HepG2 (cell line): Measurements from ENCODE around the gene ELP5. TPM values are rescaled to one million over a fixed set of nuclear protein-coding genes. Genes with fewer than 3 reads are reported as not detected.

Source experiments
- ATAC-seq: fragments of 200-7000 bp; cut with Tn5 transposase; 3 replicates; pipeline ENCODE4 v1.9.1; 2020; ENCODE audit warnings: mild to moderate bottlenecking, moderate library complexity
- BruUV-seq: library from RNA; stranded (reverse); fragments of 400-500 nt; replicated peaks from 2 replicates; lab custom pipeline; 2021; lab: Mats Ljungman, UMichigan
- CTCF ChIA-PET: fragments of 300-600 bp; formaldehyde crosslinking; extraction: SDS; loops from one replicate; lab custom pipeline; 2021; ENCODE audit warnings: low total read pairs, inconsistent platforms, low intra/inter-chr PET ratio; lab: Yijun Ruan, JAX
- POLR2A ChIA-PET: fragments of 350-600 bp; sonication (Branson Sonifier 250); formaldehyde crosslinking; loops from one replicate; lab custom pipeline; 2020; ENCODE audit warnings: antibody characterized with exemption, inconsistent platforms; lab: Yijun Ruan, JAX
- DNase-seq: peaks from one replicate; pipeline ENCODE4 v3.0.0-alpha.2; 2015; ENCODE audit warnings: low spot score
- FAIRE-seq: peaks from 3 replicates; lab custom pipeline; 2011; peaks lifted over from hg19 to GRCh38; lab: Jason Lieb, UNC
- H2AFZ ChIP-seq: one replicate; pipeline ENCODE4 v1.6.1; 2011; ENCODE audit warnings: low read length, inconsistent platforms
- H3K27ac ChIP-seq: fragments of 300-600 bp; 3 replicates; pipeline ENCODE4 v1.8.0; 2011; ENCODE audit warnings: mixed run types, mild to moderate bottlenecking, mixed read lengths, low read length, inconsistent platforms; ENCODE audit not compliant: insufficient read depth; ENCODE audit errors: extremely low read length
- H3K27me3 ChIP-seq, 2 experiments: fragments of 200-600 bp in 1 of 2; 2 replicates in 1 of 2; 3 replicates in 1 of 2; pipeline versions ENCODE4 v1.6.0 to v1.8.0; 2011; ENCODE audit warnings: low read length in 2 of 2, mild to moderate bottlenecking in 2 of 2, moderate library complexity in 2 of 2, inconsistent platforms in 1 of 2; ENCODE audit not compliant: insufficient read depth in 2 of 2, control insufficient read depth in 1 of 2
- H3K36me3 ChIP-seq, 2 experiments: fragments of 200-600 bp in 1 of 2; replicated peaks in 1 of 2; 2 replicates in 1 of 2; 3 replicates in 1 of 2; pipeline versions ENCODE4 v1.5.1 to v1.8.0; 2011; ENCODE audit warnings: low read length in 2 of 2, inconsistent platforms in 1 of 2; ENCODE audit not compliant: insufficient read depth in 2 of 2, control insufficient read depth in 1 of 2
- H3K4me1 ChIP-seq: 2 replicates; pipeline ENCODE4 v1.5.1; 2012; ENCODE audit warnings: low read length, inconsistent platforms; ENCODE audit not compliant: insufficient read depth
- H3K4me2 ChIP-seq: 2 replicates; pipeline ENCODE4 v1.6.0; 2011; ENCODE audit warnings: low read depth, low read length, inconsistent platforms
- H3K4me3 ChIP-seq, 3 experiments: fragments of 200-600 bp in 1 of 3; sonication (generic), shearing (Covaris generic) in 1 of 3; replicated peaks in 1 of 3; 2 replicates each; pipeline ENCODE4 v1.5.1; 2011 to 2016; ENCODE audit warnings: low read length in 3 of 3, inconsistent platforms in 2 of 3, low read depth in 2 of 3, mild to moderate bottlenecking in 2 of 3, control low read depth in 1 of 3, mixed read lengths in 1 of 3; ENCODE audit not compliant: insufficient read depth in 1 of 3
- H3K79me2 ChIP-seq: one replicate; pipeline ENCODE4 v1.6.1; 2011; ENCODE audit warnings: low read length, inconsistent platforms; ENCODE audit not compliant: insufficient read depth
- H3K9ac ChIP-seq: 2 replicates; pipeline ENCODE4 v1.6.0; 2011; ENCODE audit warnings: mild to moderate bottlenecking, low read depth, low read length, inconsistent platforms; ENCODE audit not compliant: insufficient read depth
- H3K9me3 ChIP-seq: 2 replicates; pipeline ENCODE4 v1.5.1; 2012; ENCODE audit warnings: mild to moderate bottlenecking, low read length
- H4K20me1 ChIP-seq: 2 replicates; pipeline ENCODE4 v1.6.0; 2011; ENCODE audit warnings: inconsistent platforms, mild to moderate bottlenecking, low read length, moderate library complexity; ENCODE audit not compliant: insufficient read depth
- AGO1 ChIP-seq: fragments of 200-400 bp; formaldehyde crosslinking; IDR thresholded peaks from 2 replicates; pipeline ENCODE4 v1.6.1; 2017; ENCODE audit warnings: mild to moderate bottlenecking, low read depth, low read length, moderate library complexity; ENCODE audit not compliant: poor library complexity, severe bottlenecking
- CBFB ChIP-seq: sonication (generic); formaldehyde crosslinking; IDR thresholded peaks from 2 replicates; pipeline ENCODE4 v1.4.0; 2020; ENCODE audit warnings: missing genetic modification reagents
- HNF4A ChIP-seq: sonication (generic); formaldehyde crosslinking; IDR thresholded peaks from 2 replicates; pipeline ENCODE4 v1.4.0; 2020; ENCODE audit warnings: missing genetic modification reagents
- KLF12 ChIP-seq: sonication (generic); formaldehyde crosslinking; IDR thresholded peaks from 2 replicates; pipeline ENCODE4 v1.4.0; 2020; ENCODE audit warnings: missing genetic modification reagents, borderline replicate concordance
- MAX ChIP-seq: IDR thresholded peaks from 2 replicates; pipeline ENCODE4 v1.6.1; 2012; ENCODE audit warnings: inconsistent platforms
- NFIC ChIP-seq: IDR thresholded peaks from 2 replicates; pipeline ENCODE4 v1.6.1; 2012; ENCODE audit warnings: mild to moderate bottlenecking, low read length, inconsistent platforms
- POLR2G ChIP-seq: fragments of 200-400 bp; formaldehyde crosslinking; IDR thresholded peaks from 2 replicates; pipeline ENCODE4 v1.6.1; 2018; ENCODE audit warnings: mild to moderate bottlenecking, low read depth, low read length, moderate library complexity
- RBM22 ChIP-seq: fragments of 200-400 bp; formaldehyde crosslinking; optimal IDR thresholded peaks from 2 replicates; pipeline ENCODE3; 2017; ENCODE audit warnings: mild to moderate bottlenecking, low read length, moderate library complexity
- SATB2 ChIP-seq: sonication (generic); formaldehyde crosslinking; IDR thresholded peaks from 2 replicates; pipeline ENCODE4 v1.5.0; 2020; ENCODE audit warnings: missing genetic modification reagents
- SMARCC2 ChIP-seq: fragments of 450-650 bp; IDR thresholded peaks from 2 replicates; pipeline ENCODE4 v1.6.1; 2017; ENCODE audit warnings: antibody characterized with exemption, mild to moderate bottlenecking
- TCF7L2 ChIP-seq: IDR thresholded peaks from 2 replicates; pipeline ENCODE4 v1.6.1; 2011; ENCODE audit warnings: mild to moderate bottlenecking, low read depth, low read length, moderate library complexity
- TEAD2 ChIP-seq: sonication (generic); formaldehyde crosslinking; IDR thresholded peaks from 2 replicates; pipeline ENCODE4 v1.9.0; 2021; ENCODE audit warnings: missing genetic modification reagents
- ZFYVE20 ChIP-seq: sonication (generic); formaldehyde crosslinking; IDR thresholded peaks from 2 replicates; pipeline ENCODE4 v1.8.0; 2023; ENCODE audit warnings: low read depth, mild to moderate bottlenecking, moderate library complexity, missing genetic modification reagents, borderline replicate concordance
- ZNF10 ChIP-seq: sonication (generic); formaldehyde crosslinking; IDR thresholded peaks from 2 replicates; pipeline ENCODE4 v1.4.0; 2020; ENCODE audit warnings: mild to moderate bottlenecking, low read depth, missing genetic modification reagents, borderline replicate concordance
- ZNF614 ChIP-seq: IDR thresholded peaks from 2 replicates; pipeline ENCODE4 v1.6.1; 2018; ENCODE audit warnings: missing biosample characterization, missing genetic modification reagents, inconsistent platforms, borderline replicate concordance
- ZSCAN30 ChIP-seq: sonication (generic); formaldehyde crosslinking; IDR thresholded peaks from 2 replicates; pipeline ENCODE4 v1.5.0; 2020; ENCODE audit warnings: mild to moderate bottlenecking, missing genetic modification reagents
- WGBS: methylation state at CpG from one replicate; pipeline ENCODE4 v1.1.6; 2017; ENCODE audit warnings: low lambda C conversion rate; 5-methylcytosine and 5-hydroxymethylcytosine counted together
- in situ Hi-C: cut with HindIII; loops from 2 replicates; pipeline ENCODE4 v1.10.0; 2017; ENCODE audit warnings: low pct_unique_long_range_greater_than_20kb; ENCODE audit not compliant: extremely low pct_ligation_motif_present
- intact Hi-C: fragments of 100-400 bp; cut with micrococcal nuclease; formaldehyde crosslinking; loops from one replicate; pipeline ENCODE4 v1.10.0; 2022; ENCODE audit not compliant: unreplicated experiment
- polyA plus RNA-seq, 8 experiments: library from polyadenylated mRNA; depleted of rRNA in 3 of 8; stranded (reverse) in 7 of 8; unstranded in 1 of 8; fragments of >200 nt; fragmentation: Illumina TruSeq in 4 of 8; extraction: Trizol in 4 of 8; gene quantifications; 2 replicates each; pipeline versions ENCODE4 v1.2.1 to v1.2.3, GENCODE V29; 2011 to 2016; ENCODE audit warnings: low read depth in 4 of 8, missing spikeins in 1 of 8, mixed read lengths in 1 of 8; ENCODE audit not compliant: insufficient read depth in 1 of 8
- total RNA-seq, 5 experiments: library from RNA; depleted of rRNA; stranded (reverse); fragments of >200 nt; fragmentation: Illumina TruSeq; extraction: Trizol; gene quantifications; 2 replicates each; pipeline ENCODE4 v1.2.3, GENCODE V29; 2016; ENCODE audit warnings: low read depth in 1 of 5
- TF ChIP-seq, protein P1 (sequence below): sonication (generic); formaldehyde crosslinking; IDR thresholded peaks from 2 replicates; pipeline ENCODE4 v1.4.0; 2020; ENCODE audit warnings: mild to moderate bottlenecking, missing genetic modification reagents

ELP5 gene
- total and polyA plus RNA-seq, 2 of the 13 experiments (the other 11 are each of a cell fraction or from before 2014, with no cell fraction given) = 67.6 to 69.8 TPM

GRCh38 chr17:7260151-7260550 lies 8.1 kb downstream of the ELP5 start:
- no peak overlapping the region for H3K9ac ChIP-seq
- peaks cover 2 to 3% of the 10 kb centered on the region in 2 experiments; a peak in 3 of 5 replicates for H3K36me3 ChIP-seq
- in situ Hi-C loops = no loop called here
- no peak overlapping the region for H3K4me3 ChIP-seq
- no peak overlapping the region for H2AFZ ChIP-seq
- POLR2A ChIA-PET = interaction anchor here (1.0 to 3.5 kb wide), 3 partner anchors 10 to 26 kb away, joined by 4 to 35 read pairs (median 5); partner anchors contain the start of genes DVL2, GABARAP and PHF23
- DNase-seq (no peak), ATAC-seq (no peak), FAIRE-seq (no peak)
- CTCF ChIA-PET = no interaction called here
- H3K27me3 ChIP-seq = no peaks in the 10 kb centered on the region
- no peak overlapping the region for H3K27ac ChIP-seq
- H4K20me1 ChIP-seq = no peaks in the 10 kb centered on the region
- H3K4me2 ChIP-seq = no peak overlapping the region
- intact Hi-C loops = no loop called here
- no peaks in the 10 kb centered on the region for H3K9me3 ChIP-seq
- BruUV-seq = no TSS peak
- 94% methylated on average over 3 of the region's 4 CpGs for WGBS
- peaks cover 59% of the 10 kb centered on the region for H3K4me1 ChIP-seq
- H3K79me2 ChIP-seq = no peaks in the 10 kb centered on the region
- 0 out of 2 replicates have a peak, but pooled peaks have one; percentile 60 for TF ChIP-seq POLR2G
- no peak for TF ChIP-seq ZFYVE20 (CRISPR knock-in tag)
- TF ChIP-seq SMARCC2 = no peak

- H2AFZ ChIP-seq = no peak overlapping the region
- H4K20me1 ChIP-seq = no peaks in the 10 kb centered on the region
- H3K36me3 ChIP-seq = 0 out of 5 replicates have a peak, but pooled peaks cover 0 to 3% of the 10 kb centered on the region in 2 experiments
- in situ Hi-C loops = no loop called here
- H3K4me3 ChIP-seq = no peak overlapping the region
- ATAC-seq (no peak), DNase-seq (no peak), FAIRE-seq (no peak)
- peaks cover 62% of the 10 kb centered on the region for H3K4me1 ChIP-seq
- no peak overlapping the region for H3K4me2 ChIP-seq
- ChIA-PET CTCF (no interaction called here), POLR2A (interaction anchor here (1.2 kb wide), 1 partner anchor 10 kb away, joined by 4 read pairs; no protein-coding TSS in a partner anchor)
- no peaks in the 10 kb centered on the region for H3K9me3 ChIP-seq
- WGBS = 95% methylated on average over 39 of the region's 54 CpGs
- H3K27me3 ChIP-seq = no peaks in the 10 kb centered on the region
- H3K27ac ChIP-seq = no peak overlapping the region
- intact Hi-C loops = no loop called here
- no peaks in the 10 kb centered on the region for H3K79me2 ChIP-seq
- no TSS peak for BruUV-seq
- no peak overlapping the region for H3K9ac ChIP-seq
- TF ChIP-seq CBFB (CRISPR knock-in tag) = no peak
- no peak for TF ChIP-seq TEAD2 (CRISPR knock-in tag)
- no peak for TF ChIP-seq KLF12 (CRISPR knock-in tag)
- TF ChIP-seq ZSCAN30 (CRISPR knock-in tag) = no peak
- no peak for TF ChIP-seq SATB2 (CRISPR knock-in tag)
- peak; percentile 47 for TF ChIP-seq RBM22
- TF ChIP-seq MAX = no peak
- TF ChIP-seq, protein P1, sequence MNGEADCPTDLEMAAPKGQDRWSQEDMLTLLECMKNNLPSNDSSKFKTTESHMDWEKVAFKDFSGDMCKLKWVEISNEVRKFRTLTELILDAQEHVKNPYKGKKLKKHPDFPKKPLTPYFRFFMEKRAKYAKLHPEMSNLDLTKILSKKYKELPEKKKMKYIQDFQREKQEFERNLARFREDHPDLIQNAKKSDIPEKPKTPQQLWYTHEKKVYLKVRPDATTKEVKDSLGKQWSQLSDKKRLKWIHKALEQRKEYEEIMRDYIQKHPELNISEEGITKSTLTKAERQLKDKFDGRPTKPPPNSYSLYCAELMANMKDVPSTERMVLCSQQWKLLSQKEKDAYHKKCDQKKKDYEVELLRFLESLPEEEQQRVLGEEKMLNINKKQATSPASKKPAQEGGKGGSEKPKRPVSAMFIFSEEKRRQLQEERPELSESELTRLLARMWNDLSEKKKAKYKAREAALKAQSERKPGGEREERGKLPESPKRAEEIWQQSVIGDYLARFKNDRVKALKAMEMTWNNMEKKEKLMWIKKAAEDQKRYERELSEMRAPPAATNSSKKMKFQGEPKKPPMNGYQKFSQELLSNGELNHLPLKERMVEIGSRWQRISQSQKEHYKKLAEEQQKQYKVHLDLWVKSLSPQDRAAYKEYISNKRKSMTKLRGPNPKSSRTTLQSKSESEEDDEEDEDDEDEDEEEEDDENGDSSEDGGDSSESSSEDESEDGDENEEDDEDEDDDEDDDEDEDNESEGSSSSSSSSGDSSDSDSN (CRISPR knock-in tag) = no peak
- no peak for TF ChIP-seq TCF7L2
- no peak for TF ChIP-seq ZNF10 (CRISPR knock-in tag)
- peak; percentile 1 for TF ChIP-seq AGO1
- TF ChIP-seq NFIC = no peak
- TF ChIP-seq ZNF614 (CRISPR knock-in tag) = no peak
- TF ChIP-seq HNF4A (CRISPR knock-in tag) = no peak
Observed at GRCh38 chr17:7260651-7261378, 8.8 kb downstream of the ELP5 start.
